Breast epithelium (tissue), 4 donors: ENCODE data around the gene GALNT9. TPM values are rescaled to one million over a fixed set of nuclear protein-coding genes. Genes with fewer than 3 reads are reported as not detected.

Experiments used
- DNase-seq, 2 donors: peaks; one replicate each; pipeline ENCODE4 v3.0.0-alpha.2; 2019; ENCODE audit warnings: low spot score in 2 of 2
- H3K27ac ChIP-seq, 2 donors: fragments of 200-600 bp; sonication (generic) in 1 of 2; one replicate each; pipeline ENCODE4 v1.5.1; 2016 to 2019; ENCODE audit warnings: mild to moderate bottlenecking in 1 of 2
- H3K27me3 ChIP-seq, 2 donors: fragments of 200-600 bp; sonication (generic) in 1 of 2; one replicate each; pipeline versions ENCODE4 v1.5.1 to v1.6.0; 2017 to 2019; ENCODE audit warnings: control low read depth in 1 of 2, mild to moderate bottlenecking in 1 of 2
- H3K36me3 ChIP-seq: fragments of 200-600 bp; one replicate; pipeline ENCODE4 v1.5.1; 2019
- H3K4me1 ChIP-seq, 2 donors: fragments of 200-600 bp; sonication (generic); one replicate each; pipeline ENCODE4 v1.5.1; 2016 to 2019; ENCODE audit warnings: control low read depth in 1 of 2
- H3K4me3 ChIP-seq, 3 donors: fragments of 200-600 bp; sonication (generic); 1 replicate in 2 of 3; 2 replicates in 1 of 3; pipeline ENCODE4 v1.5.1; 2016 to 2019; ENCODE audit warnings: mild to moderate bottlenecking in 3 of 3, moderate library complexity in 2 of 3
- H3K9me3 ChIP-seq, 2 donors: fragments of 200-600 bp; sonication (generic) in 1 of 2; one replicate each; pipeline ENCODE4 v1.5.1; 2016 to 2019; ENCODE audit warnings: control low read depth in 1 of 2
- POLR2A ChIP-seq: fragments of 450-650 bp; IDR thresholded peaks from one replicate; pipeline ENCODE4 v1.6.1; 2016; ENCODE audit warnings: antibody characterized with exemption, mild to moderate bottlenecking, moderate library complexity
- POLR2AphosphoS5 ChIP-seq, 3 donors: sonication (generic); formaldehyde crosslinking; IDR thresholded peaks; one replicate each; pipeline ENCODE4 v1.6.1; 2017; ENCODE audit warnings: antibody characterized with exemption in 3 of 3
- intact Hi-C: fragments of 100-400 bp; cut with DNase I; formaldehyde crosslinking; loops from one replicate; pipeline ENCODE4 v1.15.1; 2023; ENCODE audit warnings: low total_unique reads
- total RNA-seq, 3 donors: library from RNA; depleted of rRNA; stranded (reverse); fragments of >200 nt; gene quantifications; one replicate each; pipeline ENCODE4 v1.1.0, GENCODE V29; 2016
- TF ChIP-seq, protein P1 (sequence below), 3 donors: fragments of 450-650 bp; IDR thresholded peaks; one replicate each; pipeline ENCODE4 v1.5.1; 2016 to 2017; ENCODE audit warnings: antibody characterized with exemption in 3 of 3, mild to moderate bottlenecking in 3 of 3, moderate library complexity in 3 of 3

Gene GALNT9
- total RNA-seq, 3 donors from 2014 or later: 2.9 TPM; not detected in 2

GRCh38 chr12:132259872-132260695, 69.3 kb downstream of the GALNT9 start:
- no peak overlapping the region for H3K4me3 ChIP-seq
- no peaks in the 10 kb centered on the region for H3K4me1 ChIP-seq
- no peak overlapping the region for H3K27ac ChIP-seq
- TF ChIP-seq POLR2A: no peak
- TF ChIP-seq, protein P1, sequence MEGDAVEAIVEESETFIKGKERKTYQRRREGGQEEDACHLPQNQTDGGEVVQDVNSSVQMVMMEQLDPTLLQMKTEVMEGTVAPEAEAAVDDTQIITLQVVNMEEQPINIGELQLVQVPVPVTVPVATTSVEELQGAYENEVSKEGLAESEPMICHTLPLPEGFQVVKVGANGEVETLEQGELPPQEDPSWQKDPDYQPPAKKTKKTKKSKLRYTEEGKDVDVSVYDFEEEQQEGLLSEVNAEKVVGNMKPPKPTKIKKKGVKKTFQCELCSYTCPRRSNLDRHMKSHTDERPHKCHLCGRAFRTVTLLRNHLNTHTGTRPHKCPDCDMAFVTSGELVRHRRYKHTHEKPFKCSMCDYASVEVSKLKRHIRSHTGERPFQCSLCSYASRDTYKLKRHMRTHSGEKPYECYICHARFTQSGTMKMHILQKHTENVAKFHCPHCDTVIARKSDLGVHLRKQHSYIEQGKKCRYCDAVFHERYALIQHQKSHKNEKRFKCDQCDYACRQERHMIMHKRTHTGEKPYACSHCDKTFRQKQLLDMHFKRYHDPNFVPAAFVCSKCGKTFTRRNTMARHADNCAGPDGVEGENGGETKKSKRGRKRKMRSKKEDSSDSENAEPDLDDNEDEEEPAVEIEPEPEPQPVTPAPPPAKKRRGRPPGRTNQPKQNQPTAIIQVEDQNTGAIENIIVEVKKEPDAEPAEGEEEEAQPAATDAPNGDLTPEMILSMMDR (IDR thresholded peaks at IDR 0.05): no peak
- TF ChIP-seq POLR2AphosphoS5 (IDR thresholded peaks at IDR 0.05): no peak
- H3K9me3 ChIP-seq: no peaks in the 10 kb centered on the region
- H3K36me3 ChIP-seq: no peaks in the 10 kb centered on the region
- no peak for DNase-seq
- intact Hi-C loops: no loop called here
- H3K27me3 ChIP-seq: peaks cover 0 to 70% of the 10 kb centered on the region in 2 donors

DNA sequence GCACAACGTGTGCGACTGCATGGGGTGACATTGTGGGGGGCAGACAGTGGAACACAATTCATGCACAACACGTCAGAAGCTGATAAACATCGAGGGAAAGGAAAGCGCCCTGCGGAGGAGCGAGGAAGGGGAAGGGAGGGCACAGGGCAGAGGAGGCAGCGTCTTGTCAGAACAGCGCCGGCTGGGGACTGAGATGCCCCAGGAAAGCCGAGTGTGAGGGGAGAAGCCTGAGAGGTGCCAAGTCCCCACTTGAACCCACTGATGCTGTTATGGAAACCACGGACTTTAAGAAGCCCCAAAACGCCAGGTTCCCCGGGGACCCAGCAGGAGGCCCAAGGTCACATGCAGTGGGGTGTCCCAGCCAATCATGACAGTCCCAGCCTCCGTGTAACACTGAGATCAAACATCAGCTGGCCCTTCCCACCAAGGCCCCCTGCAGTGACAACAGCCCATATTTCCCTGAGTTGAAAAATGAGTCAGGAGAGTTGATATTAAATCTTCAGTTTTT, 70.0 kb downstream of the GALNT9 start:
- TF ChIP-seq POLR2AphosphoS5 (IDR thresholded peaks at IDR 0.05) (no peak), POLR2A (no peak)
- TF ChIP-seq, protein P1 (IDR thresholded peaks at IDR 0.05): no peak
- intact Hi-C loops: no loop called here
- no peak overlapping the region for H3K27ac ChIP-seq
- H3K27me3 ChIP-seq: peaks cover 0 to 66% of the 10 kb centered on the region in 2 donors
- H3K4me3 ChIP-seq: no peak overlapping the region
- H3K9me3 ChIP-seq: no peaks in the 10 kb centered on the region
- no peaks in the 10 kb centered on the region for H3K4me1 ChIP-seq
- no peaks in the 10 kb centered on the region for H3K36me3 ChIP-seq
- no peak for DNase-seq

GRCh38 chr12:132258543-132258942, 70.8 kb downstream of the GALNT9 start:
- Histone ChIP-seq H3K36me3 (no peaks in the 10 kb centered on the region), H3K27ac (no peak overlapping the region), H3K4me3 (no peak overlapping the region), H3K4me1 (no peaks in the 10 kb centered on the region), H3K27me3 (peaks cover 0 to 62% of the 10 kb centered on the region in 2 donors), H3K9me3 (no peaks in the 10 kb centered on the region)
- DNase-seq: no peak
- intact Hi-C loops: no loop called here
- TF ChIP-seq, protein P1 (IDR thresholded peaks at IDR 0.05): no peak
- TF ChIP-seq POLR2AphosphoS5 (IDR thresholded peaks at IDR 0.05): no peak
- TF ChIP-seq POLR2A: no peak

- no peak overlapping the region for H3K27ac ChIP-seq
- intact Hi-C loops: no loop called here
- TF ChIP-seq, protein P1 (IDR thresholded peaks at IDR 0.05): no peak
- TF ChIP-seq POLR2AphosphoS5 (IDR thresholded peaks at IDR 0.05): no peak
- TF ChIP-seq POLR2A: no peak
- H3K4me3 ChIP-seq: no peak overlapping the region
- H3K36me3 ChIP-seq: no peaks in the 10 kb centered on the region
- peaks cover 0 to 56% of the 10 kb centered on the region in 2 donors for H3K27me3 ChIP-seq
- no peaks in the 10 kb centered on the region for H3K4me1 ChIP-seq
- no peaks in the 10 kb centered on the region for H3K9me3 ChIP-seq
- DNase-seq: no peak
These were observed 71.4 kb downstream of the GALNT9 start for GRCh38 chr12:132257955-132258490.
